ENCODE data around the gene BANP.

DNA sequence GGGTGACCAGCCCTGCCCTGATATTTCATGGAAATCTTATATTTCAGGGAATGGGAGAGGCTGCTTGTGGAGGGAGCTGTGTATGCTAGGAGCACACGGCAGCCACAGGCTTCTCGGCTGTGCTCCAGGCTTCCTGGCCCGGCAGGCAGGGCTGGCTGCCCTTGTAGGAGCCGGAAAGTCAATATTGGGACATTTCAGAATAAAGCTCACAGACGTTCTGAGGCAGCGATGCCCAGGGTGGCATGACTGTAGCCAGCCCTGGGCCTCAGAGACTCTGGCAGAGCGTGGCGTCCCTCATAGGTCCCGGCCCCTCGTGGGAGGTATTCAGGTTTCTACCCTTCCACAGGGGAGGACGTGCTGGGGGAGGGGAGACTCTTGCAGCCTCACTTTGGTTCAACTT, 65.7 kb downstream of the BANP start:
- TF ChIP-seq POLR2A (IDR thresholded peaks at IDR 0.05), result no peak
- TF ChIP-seq, protein P1, sequence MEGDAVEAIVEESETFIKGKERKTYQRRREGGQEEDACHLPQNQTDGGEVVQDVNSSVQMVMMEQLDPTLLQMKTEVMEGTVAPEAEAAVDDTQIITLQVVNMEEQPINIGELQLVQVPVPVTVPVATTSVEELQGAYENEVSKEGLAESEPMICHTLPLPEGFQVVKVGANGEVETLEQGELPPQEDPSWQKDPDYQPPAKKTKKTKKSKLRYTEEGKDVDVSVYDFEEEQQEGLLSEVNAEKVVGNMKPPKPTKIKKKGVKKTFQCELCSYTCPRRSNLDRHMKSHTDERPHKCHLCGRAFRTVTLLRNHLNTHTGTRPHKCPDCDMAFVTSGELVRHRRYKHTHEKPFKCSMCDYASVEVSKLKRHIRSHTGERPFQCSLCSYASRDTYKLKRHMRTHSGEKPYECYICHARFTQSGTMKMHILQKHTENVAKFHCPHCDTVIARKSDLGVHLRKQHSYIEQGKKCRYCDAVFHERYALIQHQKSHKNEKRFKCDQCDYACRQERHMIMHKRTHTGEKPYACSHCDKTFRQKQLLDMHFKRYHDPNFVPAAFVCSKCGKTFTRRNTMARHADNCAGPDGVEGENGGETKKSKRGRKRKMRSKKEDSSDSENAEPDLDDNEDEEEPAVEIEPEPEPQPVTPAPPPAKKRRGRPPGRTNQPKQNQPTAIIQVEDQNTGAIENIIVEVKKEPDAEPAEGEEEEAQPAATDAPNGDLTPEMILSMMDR (IDR thresholded peaks at IDR 0.05), result no peak
